NCI-H187 treated with DMSO at 0.1 percent for 48 hours (cell line): ENCODE measurements around the gene PFKM.
A peak's percentile ranks its signal among the peaks of the same experiment; 100 is the strongest.

Experiments used
- DNase-seq: peaks from one replicate; lab custom pipeline; 2025; lab: John Stamatoyannopoulos, UW

PFKM gene

GRCh38 chr12:48187916-48188695 lies 68.9 kb downstream of the PFKM start:
- DNase-seq, result no peak

DNA sequence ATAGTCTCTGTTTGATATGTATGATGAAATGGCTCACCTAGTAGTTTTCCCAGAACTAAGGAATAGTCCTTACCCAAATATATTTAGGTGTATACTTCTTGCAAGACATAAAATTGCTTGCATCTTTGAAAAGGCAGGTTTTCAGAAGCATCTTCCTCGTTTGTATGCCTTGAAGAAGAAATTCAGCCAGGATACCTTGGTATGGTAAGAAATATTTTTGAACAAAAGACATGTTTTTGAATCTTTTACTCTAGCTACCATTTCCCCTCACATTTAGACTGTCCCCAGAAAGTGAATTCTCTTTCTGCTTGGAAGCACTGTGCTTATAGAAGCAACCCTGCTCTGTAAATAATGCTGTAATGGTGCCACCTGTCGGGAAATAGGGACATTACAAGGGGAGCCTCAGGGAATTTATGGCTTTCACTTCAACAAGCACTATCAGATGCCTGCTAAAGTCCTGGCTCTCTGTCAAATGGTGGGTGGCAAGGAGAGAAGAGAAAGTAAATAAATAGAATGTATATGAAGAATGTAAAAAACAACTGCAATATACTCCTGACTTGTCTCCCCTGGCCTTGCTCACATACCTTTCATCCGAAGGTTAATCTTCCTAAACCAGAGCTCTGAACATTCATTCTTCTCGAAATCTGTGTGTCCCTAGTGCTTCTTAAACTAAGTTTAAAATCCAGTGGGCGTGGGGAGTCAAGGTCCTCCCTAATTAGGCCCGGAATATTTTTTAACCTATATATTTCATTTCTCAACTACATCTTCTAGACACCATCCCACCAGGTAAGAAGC lies 70.4 kb downstream of the PFKM start:
- DNase-seq, result peak; percentile 36

GRCh38 chr12:48191096-48191495 lies 71.9 kb downstream of the PFKM start:
- no peak for DNase-seq

DNA sequence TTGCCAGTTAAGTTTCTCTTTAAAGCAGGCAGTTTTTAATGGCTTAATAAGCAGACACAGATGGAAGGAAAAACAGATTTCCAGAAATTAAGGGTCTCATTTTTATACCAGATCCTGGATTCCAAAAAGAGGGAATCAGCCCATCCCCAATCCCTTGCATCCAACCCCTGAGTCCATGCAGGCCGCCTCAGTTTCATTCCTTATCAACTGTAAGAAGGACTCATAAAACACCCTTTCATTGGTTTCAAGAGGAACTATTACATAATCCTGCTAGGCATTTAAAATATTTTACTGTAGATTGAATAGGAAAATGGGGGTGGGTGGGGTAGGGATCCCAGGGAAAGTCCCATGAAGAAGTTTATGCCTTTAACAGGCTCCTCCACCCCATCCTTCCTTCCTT lies 73.7 kb downstream of the PFKM start:
- DNase-seq, result no peak

DNA sequence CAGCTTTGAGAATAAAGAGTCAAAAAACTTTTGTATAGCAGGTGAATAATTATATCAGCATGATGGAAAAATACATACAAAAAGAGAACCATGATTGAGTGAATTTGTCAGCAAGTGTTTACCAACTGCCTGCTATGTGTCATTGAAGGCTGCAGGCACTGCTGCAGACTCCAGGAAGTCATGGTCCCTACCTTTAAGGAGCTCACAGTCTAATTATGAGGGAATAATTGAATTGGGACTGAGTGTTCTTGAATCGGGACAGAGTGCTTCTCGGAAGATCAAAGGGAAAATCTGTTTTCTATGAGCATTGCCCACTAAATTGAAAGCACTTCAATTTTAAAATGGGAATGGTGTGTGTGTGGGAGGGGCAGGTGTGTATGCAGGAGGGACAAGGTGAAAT lies 74.5 kb downstream of the PFKM start:
- DNase-seq, result no peak

DNA sequence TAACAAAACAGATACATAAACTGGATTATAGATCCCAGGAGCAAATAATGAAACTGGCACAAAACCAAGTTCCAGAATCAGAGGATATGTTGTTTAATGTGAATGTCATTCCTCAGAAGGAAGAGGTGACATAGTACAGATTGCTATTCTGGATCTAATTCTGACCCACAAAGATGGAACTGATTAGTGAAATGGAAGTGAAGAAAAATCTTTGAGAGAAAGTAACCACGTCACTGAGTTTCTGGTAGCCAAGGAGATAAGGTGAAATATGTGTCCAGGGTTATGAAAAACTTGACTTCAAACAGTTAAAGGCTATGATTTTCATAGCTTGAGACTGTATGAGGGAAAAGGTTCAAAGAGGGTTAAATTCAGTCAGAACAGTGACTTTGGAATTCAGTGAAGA lies 75.6 kb downstream of the PFKM start:
- no peak for DNase-seq
